GM20000 (cell line): Measurements from ENCODE around the gene ART5.

Source experiments
- DNase-seq: peaks from one replicate; pipeline ENCODE4 v3.0.0; 2012; ENCODE audit warnings: low spot score
- TF ChIP-seq, protein P1 (sequence below): IDR thresholded peaks from 2 replicates; pipeline ENCODE4 v1.5.1; 2012; ENCODE audit warnings: mild to moderate bottlenecking, control low read depth; ENCODE audit errors: extremely low read depth, missing control alignments

ART5 gene, protein sequence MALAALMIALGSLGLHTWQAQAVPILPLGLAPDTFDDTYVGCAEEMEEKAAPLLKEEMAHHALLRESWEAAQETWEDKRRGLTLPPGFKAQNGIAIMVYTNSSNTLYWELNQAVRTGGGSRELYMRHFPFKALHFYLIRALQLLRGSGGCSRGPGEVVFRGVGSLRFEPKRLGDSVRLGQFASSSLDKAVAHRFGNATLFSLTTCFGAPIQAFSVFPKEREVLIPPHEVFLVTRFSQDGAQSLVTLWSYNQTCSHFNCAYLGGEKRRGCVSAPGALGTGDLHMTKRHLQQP

GRCh38 chr11:3641701-3642070, at the start of gene ART5:
TSS of gene ART5 (minus strand) at chr11:3641992. CDS start at chr11:3641862, 130 bp downstream.
- TF ChIP-seq, protein P1, sequence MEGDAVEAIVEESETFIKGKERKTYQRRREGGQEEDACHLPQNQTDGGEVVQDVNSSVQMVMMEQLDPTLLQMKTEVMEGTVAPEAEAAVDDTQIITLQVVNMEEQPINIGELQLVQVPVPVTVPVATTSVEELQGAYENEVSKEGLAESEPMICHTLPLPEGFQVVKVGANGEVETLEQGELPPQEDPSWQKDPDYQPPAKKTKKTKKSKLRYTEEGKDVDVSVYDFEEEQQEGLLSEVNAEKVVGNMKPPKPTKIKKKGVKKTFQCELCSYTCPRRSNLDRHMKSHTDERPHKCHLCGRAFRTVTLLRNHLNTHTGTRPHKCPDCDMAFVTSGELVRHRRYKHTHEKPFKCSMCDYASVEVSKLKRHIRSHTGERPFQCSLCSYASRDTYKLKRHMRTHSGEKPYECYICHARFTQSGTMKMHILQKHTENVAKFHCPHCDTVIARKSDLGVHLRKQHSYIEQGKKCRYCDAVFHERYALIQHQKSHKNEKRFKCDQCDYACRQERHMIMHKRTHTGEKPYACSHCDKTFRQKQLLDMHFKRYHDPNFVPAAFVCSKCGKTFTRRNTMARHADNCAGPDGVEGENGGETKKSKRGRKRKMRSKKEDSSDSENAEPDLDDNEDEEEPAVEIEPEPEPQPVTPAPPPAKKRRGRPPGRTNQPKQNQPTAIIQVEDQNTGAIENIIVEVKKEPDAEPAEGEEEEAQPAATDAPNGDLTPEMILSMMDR = no peak
- no peak for DNase-seq

- TF ChIP-seq, protein P1 = no peak
- no peak for DNase-seq
Measured at GRCh38 chr11:3686751-3687150, 45.0 kb upstream of the ART5 start.

GRCh38 chr11:3685923-3686322, 44.1 kb upstream of the ART5 start:
- TF ChIP-seq, protein P1 = no peak
- DNase-seq = no peak

DNA sequence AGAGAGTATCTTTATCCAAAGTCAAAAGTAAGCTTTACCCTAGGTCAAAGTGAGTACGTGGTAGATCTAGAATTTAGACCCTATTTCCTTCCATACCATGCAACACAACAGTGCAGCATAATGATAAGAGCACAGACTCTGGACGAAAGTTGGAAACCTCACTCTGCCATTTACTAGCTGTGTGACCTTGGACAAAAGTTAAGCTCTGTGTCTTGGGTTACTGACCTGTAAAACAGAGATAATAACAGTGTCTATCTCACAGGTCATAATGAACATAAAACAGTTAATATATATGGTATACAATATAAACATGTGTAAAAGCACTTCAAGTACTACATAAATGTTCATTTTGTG, 43.0 kb upstream of the ART5 start:
- TF ChIP-seq, protein P1 = no peak
- no peak for DNase-seq

DNA sequence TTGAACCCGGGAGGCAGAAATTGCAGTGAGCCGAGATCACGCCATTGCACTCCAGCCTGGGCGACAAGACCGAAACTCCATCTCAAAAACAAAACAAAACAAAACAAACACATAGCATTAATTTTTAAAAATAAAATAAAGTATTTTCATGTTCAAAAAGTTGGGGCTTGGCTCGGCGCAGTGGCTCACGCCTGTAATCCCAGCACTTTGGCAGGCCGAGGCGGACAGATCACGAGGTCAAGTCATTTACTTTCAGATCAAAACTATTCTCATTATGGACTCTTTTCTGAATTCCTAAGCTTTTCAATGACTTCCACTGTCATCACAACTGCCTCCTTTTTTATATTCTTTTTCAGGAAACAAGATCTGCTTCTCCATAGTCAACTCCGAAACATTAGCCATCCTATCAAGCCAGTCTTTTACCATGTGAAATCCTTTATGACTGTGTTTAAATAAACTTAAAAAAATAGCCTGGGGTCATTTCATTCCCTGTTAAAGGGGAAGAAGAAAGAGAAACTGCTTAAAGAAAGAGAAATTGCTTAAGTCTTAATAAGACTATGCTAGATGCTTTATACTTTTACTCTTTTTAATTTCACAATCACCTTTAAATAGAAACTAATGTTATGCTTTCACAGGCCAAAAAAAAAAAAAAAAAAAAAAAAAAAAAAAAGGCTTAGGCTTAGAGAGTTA, 42.5 kb upstream of the ART5 start:
- no peak for DNase-seq
- TF ChIP-seq, protein P1 = no peak

- no peak for DNase-seq
- TF ChIP-seq, protein P1 = no peak
Measured at GRCh38 chr11:3683039-3683438, 41.2 kb upstream of the ART5 start.

- DNase-seq = no peak
- TF ChIP-seq, protein P1 = no peak
Measured at GRCh38 chr11:3679077-3679476, 37.3 kb upstream of the ART5 start.
